GM21619 (cell line): Measurements from ENCODE around the gene LCN10.
"Not testable (repeated sequence)": the region's sequence is repeated elsewhere in the genome, so short reads cannot be mapped to it uniquely, and the experiment has no call there.

ENCODE experiments used
- ATAC-seq: cut with Tn5 transposase; IDR thresholded peaks from one replicate; pipeline ENCODE4 v1.9.1; 2021; ENCODE audit not compliant: unreplicated experiment

LCN10 gene

GRCh38 chr9:136755302-136756133 lies 12.8 kb upstream of the LCN10 start:
- not testable (repeated sequence) for ATAC-seq

GRCh38 chr9:136754626-136755301 lies 12.0 kb upstream of the LCN10 start:
- no peak for ATAC-seq

- ATAC-seq: no peak
Measured at GRCh38 chr9:136754059-136754572, 11.4 kb upstream of the LCN10 start.

GRCh38 chr9:136753371-136754058 lies 10.8 kb upstream of the LCN10 start:
- no peak for ATAC-seq

GRCh38 chr9:136751814-136752213 lies 9.1 kb upstream of the LCN10 start:
- ATAC-seq: no peak

- ATAC-seq: no peak
Measured at GRCh38 chr9:136751244-136751643, 8.5 kb upstream of the LCN10 start.

GRCh38 chr9:136750526-136750925 lies 7.8 kb upstream of the LCN10 start:
- no peak for ATAC-seq

- ATAC-seq: no peak
Measured at GRCh38 chr9:136748666-136749611, 6.2 kb upstream of the LCN10 start.

- no peak for ATAC-seq
Measured at GRCh38 chr9:136748201-136748600, 5.5 kb upstream of the LCN10 start, which contains the start of gene LCN6. TSS of gene LCN6 (minus strand) at chr9:136748525. CDS start at chr9:136748483, 42 bp downstream.

- no peak for ATAC-seq
Measured at GRCh38 chr9:136747161-136748060, 4.7 kb upstream of the LCN10 start.

- ATAC-seq: no peak
Measured at GRCh38 chr9:136746621-136747020, 3.9 kb upstream of the LCN10 start.

- ATAC-seq: no peak
Measured at GRCh38 chr9:136746155-136746490, 3.4 kb upstream of the LCN10 start.

GRCh38 chr9:136745389-136746154 lies 2.8 kb upstream of the LCN10 start:
- no peak for ATAC-seq

- ATAC-seq: no peak
Measured at GRCh38 chr9:136744773-136745172, 2.0 kb upstream of the LCN10 start.

- ATAC-seq: no peak
Measured at GRCh38 chr9:136743639-136744211, 985 bp upstream of the LCN10 start.

- ATAC-seq: peak; percentile 52
Measured at GRCh38 chr9:136741883-136742571, 713 bp downstream of the LCN10 start.

GRCh38 chr9:136740971-136741882 lies 1.5 kb downstream of the LCN10 start:
- peak; percentile 25 for ATAC-seq
